GM12891 (cell line): ENCODE data around the gene NOX5.

Experiments
- POLR2A ChIP-seq: IDR thresholded peaks from 2 replicates; pipeline ENCODE4 v1.6.1; 2011; ENCODE audit warnings: low read depth, low read length, control low read depth
- POLR2AphosphoS5 ChIP-seq: IDR thresholded peaks from 2 replicates; pipeline ENCODE4 v1.6.1; 2011; ENCODE audit warnings: low read depth, low read length, control low read depth
- SPI1 ChIP-seq: IDR thresholded peaks from 2 replicates; pipeline ENCODE4 v1.6.1; 2011; ENCODE audit warnings: low read depth, low read length, control low read depth
- TAF1 ChIP-seq: IDR thresholded peaks from 2 replicates; pipeline ENCODE4 v1.6.1; 2011; ENCODE audit warnings: low read depth, low read length, control low read depth

- TF ChIP-seq POLR2A (no peak), POLR2AphosphoS5 (no peak), TAF1 (no peak), SPI1 (no peak)
Observed at GRCh38 chr15:69093127-69093526, 78.6 kb downstream of the NOX5 start.
